ENCODE data around the gene EYA2.
"Not testable (repeated sequence)": the region's sequence is repeated elsewhere in the genome, so short reads cannot be mapped to it uniquely, and the experiment has no call there.

Gene EYA2

DNA sequence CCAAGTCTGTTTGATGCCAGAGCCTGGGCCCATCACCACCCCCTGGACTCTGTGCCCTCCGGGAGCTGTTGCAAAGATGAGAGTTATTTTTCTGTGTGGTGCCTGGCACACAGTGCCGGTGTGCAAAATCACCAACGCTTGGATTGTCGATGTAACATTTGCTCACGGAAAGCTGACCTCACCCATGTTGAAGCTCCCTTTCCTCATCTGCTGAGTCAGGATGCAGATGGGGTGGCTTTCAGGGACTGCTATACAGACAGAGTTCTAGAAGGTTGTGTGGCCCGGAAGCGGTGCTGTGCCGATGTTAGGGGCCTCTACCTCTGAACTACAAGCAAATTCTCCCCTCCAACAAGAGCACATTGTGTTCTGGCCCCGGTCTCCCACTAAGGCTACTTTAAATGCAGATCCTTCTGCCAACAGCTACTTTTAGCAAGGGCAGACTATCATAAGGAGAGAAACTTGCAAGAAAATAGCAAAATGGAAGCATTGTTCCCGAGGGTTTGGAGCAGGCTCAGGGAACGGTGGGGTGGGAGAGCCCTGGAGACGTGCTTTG, 34.0 kb downstream of the EYA2 start:
- DNase-seq (ENCODE audit: low read depth) = no peak
- no peak overlapping the region for H3K4me3 ChIP-seq (ENCODE audit: low read depth, low read length)
- TF ChIP-seq, protein P1, sequence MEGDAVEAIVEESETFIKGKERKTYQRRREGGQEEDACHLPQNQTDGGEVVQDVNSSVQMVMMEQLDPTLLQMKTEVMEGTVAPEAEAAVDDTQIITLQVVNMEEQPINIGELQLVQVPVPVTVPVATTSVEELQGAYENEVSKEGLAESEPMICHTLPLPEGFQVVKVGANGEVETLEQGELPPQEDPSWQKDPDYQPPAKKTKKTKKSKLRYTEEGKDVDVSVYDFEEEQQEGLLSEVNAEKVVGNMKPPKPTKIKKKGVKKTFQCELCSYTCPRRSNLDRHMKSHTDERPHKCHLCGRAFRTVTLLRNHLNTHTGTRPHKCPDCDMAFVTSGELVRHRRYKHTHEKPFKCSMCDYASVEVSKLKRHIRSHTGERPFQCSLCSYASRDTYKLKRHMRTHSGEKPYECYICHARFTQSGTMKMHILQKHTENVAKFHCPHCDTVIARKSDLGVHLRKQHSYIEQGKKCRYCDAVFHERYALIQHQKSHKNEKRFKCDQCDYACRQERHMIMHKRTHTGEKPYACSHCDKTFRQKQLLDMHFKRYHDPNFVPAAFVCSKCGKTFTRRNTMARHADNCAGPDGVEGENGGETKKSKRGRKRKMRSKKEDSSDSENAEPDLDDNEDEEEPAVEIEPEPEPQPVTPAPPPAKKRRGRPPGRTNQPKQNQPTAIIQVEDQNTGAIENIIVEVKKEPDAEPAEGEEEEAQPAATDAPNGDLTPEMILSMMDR (IDR thresholded peaks at IDR 0.05; ENCODE audit: control insufficient read depth, extremely low read depth, insufficient read depth) = no peak

DNA sequence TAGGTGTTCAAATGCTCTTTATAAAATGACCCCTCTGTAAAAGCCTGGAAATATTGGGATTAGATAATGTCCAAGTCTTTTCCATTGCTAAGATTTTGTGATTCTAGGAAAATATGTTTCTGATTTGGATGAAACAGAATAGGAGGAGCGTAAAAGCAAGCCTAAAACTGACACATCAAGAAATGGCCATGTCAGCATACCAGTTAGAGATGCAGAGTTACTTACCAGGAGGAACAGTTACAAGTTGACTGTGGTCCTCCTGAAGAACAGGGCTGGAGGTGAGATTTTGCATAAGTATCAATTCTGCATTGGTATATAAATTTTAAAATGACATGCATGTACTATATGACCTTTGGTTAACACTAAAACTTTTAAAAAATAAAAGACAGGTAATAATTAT, 35.3 kb downstream of the EYA2 start:
- TF ChIP-seq, protein P1 (IDR thresholded peaks at IDR 0.05; ENCODE audit: control insufficient read depth, extremely low read depth, insufficient read depth) = no peak
- no peak for DNase-seq (ENCODE audit: low read depth)
- no peak overlapping the region for H3K4me3 ChIP-seq (ENCODE audit: low read depth, low read length)

DNA sequence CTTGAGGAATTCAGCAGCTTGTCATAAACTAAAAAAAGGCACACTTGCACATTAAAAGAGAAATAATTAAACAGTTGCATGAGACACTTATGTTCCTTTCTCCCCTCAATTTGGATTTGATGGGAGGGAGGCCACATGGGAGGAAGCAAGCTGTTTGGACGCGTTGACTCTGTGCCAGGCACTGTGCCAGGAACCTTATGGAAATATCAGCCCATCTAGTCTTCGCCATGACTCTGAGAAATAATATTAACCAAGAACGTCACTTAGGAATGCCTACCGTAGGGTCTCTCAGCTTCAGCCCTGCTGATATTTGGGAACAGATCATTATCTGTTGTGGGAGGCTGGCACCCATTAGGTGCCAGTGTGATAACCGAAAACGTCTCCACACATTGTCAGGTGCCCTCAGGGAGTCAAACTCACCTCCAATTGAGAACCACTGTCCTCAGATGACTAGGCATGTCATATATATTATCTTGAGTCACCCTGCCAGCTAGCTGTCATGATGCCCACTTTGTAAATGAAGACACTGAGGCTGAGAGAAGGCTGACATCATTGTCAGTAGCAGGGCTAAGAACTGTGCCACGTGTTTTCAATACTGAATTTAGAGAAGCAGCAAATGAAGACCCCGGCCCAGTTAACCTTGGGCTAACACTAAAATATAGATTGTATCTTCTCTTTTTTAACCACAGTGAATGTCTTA, 36.1 kb downstream of the EYA2 start:
- no peak overlapping the region for H3K4me3 ChIP-seq (ENCODE audit: low read depth, low read length)
- DNase-seq (ENCODE audit: low read depth) = no peak
- TF ChIP-seq, protein P1 (IDR thresholded peaks at IDR 0.05; ENCODE audit: control insufficient read depth, extremely low read depth, insufficient read depth) = no peak

DNA sequence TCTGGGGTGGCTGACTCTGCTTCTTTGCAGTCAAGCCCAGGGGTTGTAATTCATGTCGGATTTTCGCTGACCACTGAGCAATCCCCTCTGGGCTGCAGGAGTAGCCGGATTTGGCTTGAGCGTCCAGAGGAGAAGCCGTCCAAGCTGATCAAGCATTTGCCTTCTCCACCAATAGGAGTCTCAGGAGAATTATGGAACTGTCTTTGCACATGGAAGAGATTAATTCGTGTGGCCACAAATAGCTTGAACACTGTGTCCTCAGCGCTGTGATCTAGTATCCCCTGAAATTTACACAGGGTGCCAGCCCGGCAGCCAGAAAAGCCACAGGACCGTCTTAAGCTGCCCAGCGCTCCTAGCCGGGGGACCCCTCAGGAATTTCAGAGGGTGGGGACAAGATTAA, 37.1 kb downstream of the EYA2 start:
- H3K4me3 ChIP-seq (ENCODE audit: low read depth, low read length) = no peak overlapping the region
- TF ChIP-seq, protein P1 (IDR thresholded peaks at IDR 0.05; ENCODE audit: control insufficient read depth, extremely low read depth, insufficient read depth) = no peak
- DNase-seq (ENCODE audit: low read depth) = no peak

DNA sequence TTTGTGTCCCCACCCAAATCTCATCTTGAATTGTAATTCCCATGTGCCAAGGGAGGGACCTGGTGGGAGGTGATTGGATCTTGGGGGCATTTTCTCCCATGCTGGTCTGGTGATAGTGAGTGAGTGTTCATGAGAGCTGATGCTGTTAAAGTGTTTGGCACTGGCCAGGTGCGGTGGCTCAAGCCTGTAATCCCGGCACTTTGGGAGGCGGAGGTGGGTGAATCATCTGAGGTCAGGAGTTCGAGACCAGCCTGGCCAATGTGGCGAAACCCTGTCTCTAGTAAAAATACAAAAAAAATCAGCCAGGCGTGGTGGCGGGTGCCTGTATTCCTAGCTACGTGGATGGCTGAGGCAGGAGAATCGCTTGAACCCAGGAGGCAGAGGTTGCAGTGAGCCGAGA, 37.8 kb downstream of the EYA2 start:
- not testable (repeated sequence) for DNase-seq (ENCODE audit: low read depth); H3K4me3 ChIP-seq (ENCODE audit: low read depth, low read length)

DNA sequence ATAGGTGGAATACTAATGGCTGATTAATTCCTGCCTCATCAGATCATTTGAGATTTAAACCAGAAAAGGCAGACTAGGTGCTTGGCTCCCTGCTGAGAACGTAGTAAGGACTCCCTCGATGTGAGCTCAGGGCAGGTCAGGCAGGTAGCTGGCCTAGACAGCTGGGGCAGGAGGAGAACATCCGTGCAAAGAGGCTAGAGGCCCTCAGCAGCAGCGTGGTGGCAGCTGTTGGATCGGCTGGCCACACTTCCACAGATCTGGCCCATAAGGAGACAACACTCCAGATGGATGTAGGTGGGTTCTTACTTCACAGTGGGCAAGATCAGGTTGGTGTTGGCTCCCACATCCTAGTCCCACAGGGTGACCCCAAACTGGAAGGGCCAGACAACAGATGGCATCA, 38.5 kb downstream of the EYA2 start:
- TF ChIP-seq, protein P1 (IDR thresholded peaks at IDR 0.05; ENCODE audit: control insufficient read depth, extremely low read depth, insufficient read depth) = no peak
- no peak overlapping the region for H3K4me3 ChIP-seq (ENCODE audit: low read depth, low read length)
- DNase-seq (ENCODE audit: low read depth) = no peak

DNA sequence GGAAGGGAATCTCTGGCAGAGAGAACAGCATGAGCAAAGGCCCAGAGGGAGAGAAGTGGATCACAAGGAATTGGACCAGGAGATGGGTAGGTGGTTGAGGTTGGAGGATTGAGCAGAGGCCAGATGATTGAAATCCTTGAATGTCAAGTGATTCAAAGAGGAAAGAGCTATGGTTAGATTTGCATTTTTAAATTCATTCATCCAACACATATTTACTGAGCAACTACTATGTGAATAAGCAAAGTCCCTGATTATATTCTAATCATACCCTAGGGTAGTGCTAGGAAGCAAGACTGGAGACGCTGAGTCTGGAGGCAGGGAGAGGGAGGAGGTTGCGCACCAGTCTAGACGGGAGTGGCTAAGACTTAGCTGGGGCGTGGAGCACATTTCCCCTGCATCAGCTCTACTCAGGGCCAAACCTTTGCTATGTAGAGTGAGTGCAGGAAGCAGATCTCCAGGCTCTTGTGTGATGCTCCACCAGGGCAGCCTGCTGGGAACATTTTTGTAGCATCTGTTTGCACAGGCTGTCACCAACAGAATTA, 40.2 kb downstream of the EYA2 start:
- DNase-seq (ENCODE audit: low read depth) = no peak
- TF ChIP-seq, protein P1 (IDR thresholded peaks at IDR 0.05; ENCODE audit: control insufficient read depth, extremely low read depth, insufficient read depth) = no peak
- H3K4me3 ChIP-seq (ENCODE audit: low read depth, low read length) = no peak overlapping the region

Data from LNCaP clone FGC (cell line).